ENCODE results near the gene MYH7B.

Gene MYH7B

DNA sequence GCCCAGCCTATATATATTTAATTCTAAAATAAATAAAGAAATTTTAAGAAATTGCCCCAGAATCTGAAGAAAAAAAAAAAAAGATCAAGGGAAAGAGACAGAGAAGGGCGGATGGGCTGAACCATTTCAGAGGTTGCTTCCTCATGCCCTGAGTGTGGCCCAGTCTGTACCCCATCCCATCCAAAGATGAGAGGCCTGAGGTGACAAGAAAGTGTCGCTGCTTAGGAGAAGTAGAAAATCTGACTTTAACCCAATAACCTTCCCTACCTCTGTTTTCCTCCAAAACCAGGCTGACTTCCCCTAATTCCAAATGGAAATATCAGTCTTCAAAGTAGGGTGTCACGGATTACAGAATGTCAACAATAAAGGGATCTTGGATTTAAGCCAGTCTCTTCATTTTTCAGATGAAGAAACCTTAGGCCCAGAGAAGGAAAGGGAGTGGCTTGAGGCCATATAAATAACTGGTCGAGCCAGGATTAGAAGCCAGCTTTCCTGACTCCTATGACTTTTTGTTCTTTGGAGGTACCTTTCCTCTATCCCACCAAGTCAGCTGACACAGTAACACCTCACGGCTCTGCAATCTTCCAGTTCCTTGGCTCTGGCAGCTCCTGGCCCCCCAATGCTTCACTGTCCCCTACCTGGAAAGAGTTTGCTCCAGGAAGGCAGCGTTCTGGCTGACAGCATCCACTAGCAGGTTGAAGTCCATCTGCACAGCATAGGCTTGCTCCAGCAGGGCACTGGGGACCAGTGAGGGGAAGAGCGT, 10.2 kb upstream of the MYH7B start:
- DNase-seq (ENCODE audit: low read depth), result no peak

DNA sequence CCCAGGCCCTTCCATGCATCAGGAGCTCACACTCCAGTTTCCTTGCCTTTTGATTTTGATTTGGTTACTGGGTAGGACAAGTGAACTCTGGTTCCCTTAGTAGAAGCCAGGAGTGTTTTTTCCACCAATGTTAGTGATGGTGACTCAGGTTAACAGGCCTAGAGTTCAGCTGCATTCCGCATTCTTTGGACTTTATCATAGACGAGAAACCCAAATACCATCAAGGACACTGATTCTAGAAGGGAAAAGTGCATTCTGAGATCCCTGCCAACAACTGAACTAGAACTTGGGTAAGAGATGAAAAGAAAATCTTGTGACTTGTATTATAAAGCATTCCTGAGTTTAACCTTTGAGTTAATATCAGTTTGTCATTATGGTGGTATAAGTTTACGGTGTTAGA, 9.0 kb upstream of the MYH7B start:
- DNase-seq (ENCODE audit: low read depth), result no peak

DNA sequence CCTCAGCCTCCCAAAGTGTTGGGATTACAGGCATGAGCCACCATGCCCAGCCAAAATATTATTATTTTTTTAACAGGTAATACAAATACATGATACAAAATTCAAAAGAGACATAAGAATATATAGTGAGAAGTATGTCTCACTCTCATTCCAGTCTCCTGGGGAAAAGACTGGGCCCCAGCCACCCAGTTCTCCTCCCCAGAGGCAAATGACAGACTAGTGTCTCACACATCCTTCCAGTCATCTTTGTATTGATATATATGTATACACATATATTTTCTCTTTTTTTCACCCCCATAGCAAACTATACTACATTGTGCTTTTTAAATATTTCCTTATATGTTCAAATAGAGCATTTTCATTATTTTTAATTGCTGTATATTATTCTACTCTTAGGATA, 8.3 kb upstream of the MYH7B start:
- no peak for DNase-seq (ENCODE audit: low read depth)

DNA sequence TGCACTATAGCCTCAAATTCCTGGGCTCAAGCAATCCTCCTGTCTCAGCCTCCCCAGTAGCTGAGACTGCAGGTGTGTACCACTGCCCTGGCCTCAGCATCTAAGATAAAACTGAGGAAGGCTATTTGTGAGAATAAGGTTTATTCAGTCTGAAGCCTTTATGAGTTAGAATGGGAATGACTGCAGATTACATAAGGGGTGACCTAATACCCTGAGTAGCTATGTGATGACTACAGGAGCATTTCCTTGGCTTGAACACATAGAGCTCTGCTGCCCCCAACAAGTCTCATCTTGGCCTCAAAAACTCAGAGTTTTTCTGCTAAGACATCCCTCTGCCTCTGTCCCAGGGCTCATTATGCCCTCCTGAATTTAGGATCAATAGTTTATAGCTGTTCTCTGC, 7.6 kb upstream of the MYH7B start:
- no peak for DNase-seq (ENCODE audit: low read depth)

DNA sequence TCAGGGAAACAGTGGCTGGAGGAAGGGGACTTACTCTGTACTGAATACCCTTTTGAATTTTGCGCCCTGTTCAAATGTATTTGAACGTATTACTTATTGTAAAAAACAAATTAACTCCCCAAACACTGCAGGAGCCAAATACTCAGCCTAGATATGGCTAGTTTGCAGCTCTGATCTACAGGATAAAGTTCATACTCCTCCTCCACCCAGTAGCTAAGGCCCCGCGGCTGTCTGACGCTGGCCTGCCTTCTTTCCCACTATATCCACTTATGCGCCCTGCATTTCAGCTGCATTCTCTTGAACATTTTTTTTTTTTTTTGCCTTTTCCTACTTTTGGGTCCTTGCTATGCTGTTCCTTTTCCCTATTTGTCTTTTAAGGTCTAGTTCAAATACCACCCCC, 6.5 kb upstream of the MYH7B start:
- DNase-seq (ENCODE audit: low read depth), result no peak

DNA sequence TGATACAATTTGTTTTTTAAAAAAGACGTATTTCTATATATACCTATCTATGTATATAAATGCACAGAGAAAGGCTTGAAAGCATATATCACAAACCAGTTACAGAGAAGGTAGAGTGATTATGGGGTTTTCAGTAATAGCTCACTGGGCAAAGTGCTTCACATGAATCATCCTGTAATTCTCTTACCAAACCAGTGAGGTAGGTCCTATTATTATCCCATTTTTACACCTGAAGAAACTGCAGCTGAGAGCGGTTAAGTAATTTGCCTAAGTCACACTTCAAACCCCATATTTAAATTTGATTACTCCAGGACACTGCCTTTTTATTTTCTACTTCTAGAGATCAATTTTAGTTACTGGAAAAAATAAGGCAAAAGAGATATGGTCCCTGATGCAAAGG, 4.4 kb upstream of the MYH7B start:
- no peak for DNase-seq (ENCODE audit: low read depth)

DNA sequence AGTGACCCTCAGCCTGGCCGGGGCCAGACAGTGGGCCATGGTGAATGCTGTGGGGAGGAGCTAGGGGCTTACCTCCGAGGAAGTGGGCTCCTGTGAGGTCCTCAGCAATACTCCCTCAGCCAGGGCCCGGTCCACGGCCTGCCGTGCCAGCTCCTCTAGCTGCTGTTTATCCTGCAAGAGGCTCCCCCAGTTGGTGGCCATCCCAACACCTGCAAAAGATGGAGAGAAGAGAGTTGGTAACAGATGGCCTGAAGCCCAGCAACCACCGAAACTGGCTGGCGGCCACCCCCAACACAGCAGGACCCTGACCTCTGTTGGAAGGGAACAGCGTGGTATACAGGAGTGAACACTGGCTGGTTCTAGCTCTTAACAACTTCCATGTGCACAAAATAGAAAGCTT, 4.0 kb upstream of the MYH7B start:
- DNase-seq (ENCODE audit: low read depth), result no peak

DNA sequence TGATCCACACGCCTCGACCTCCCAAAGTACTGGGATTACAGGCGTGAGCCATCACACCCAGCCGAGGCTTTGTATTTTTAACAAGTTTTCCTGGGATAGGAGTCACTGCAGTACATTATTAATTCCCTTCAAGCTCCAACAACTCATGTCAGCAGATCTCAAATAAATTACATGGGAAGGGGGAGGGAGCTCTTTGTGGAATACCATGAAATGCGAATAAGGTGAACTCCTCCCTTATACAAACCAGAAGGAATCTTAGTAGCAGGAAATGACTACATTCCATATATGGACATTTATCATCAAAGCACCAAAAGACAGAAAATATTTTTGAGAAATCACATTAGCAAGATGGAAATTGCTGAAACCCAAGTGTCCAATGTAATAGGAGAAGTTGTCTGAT, 3.0 kb upstream of the MYH7B start:
- DNase-seq (ENCODE audit: low read depth), result no peak

DNA sequence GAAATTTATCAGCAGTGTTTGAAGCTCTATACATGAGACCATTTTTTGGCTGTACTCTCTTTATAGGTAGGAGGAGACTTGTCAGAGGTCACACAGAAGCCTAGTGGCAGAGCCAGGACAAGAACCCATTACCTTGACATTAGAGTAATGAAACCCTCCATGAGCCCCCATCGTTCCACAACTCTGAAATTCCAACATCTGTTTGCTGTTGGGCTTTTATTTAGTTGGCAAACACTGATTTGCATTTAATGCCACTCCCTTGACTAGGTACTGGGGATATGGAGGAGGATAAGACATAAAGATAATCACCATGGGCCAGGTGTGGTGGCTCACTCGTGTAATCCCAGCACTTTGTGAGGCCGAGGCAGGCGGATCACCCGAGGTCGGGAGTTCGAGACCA, 1.7 kb upstream of the MYH7B start:
- no peak for DNase-seq (ENCODE audit: low read depth)

DNA sequence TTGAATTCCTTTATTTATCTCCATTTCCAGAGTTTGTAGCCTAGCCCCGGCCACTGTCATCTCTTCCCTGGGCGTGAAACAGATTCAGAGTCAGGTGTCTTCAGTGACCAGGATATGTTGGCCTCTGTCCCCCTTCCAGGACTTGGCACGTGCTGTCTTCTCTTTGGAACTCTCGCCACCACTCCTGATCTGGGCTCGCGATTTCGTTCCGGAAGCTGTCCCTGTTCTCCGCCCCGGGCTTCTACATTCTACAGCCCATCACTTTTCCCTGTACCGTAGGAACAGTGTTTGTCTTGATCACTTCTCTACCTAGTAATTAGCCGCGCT, 801 bp upstream of the MYH7B start:
- DNase-seq (ENCODE audit: low read depth), result no peak

DNA sequence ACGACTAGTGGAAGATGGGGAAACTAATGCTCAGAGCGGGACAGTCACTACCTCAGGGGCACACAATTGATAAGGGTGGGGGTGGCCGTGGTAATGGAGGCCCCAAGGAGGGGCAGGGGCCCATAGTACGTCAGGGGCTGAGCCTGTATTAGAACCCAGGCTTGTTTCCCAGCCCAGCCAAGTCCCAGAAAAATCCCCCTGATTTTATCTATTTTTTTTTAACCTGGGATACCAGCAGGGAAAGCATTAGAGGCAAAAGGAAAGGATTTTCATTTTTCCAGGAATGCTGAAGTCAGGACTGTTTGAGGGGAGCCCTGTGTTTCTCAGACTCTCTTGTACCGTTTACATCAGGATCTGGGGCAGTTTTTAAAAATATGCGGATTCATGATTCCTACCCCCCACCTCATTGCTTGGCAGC, 382 bp downstream of the MYH7B start:
- no peak for DNase-seq (ENCODE audit: low read depth)

DNA sequence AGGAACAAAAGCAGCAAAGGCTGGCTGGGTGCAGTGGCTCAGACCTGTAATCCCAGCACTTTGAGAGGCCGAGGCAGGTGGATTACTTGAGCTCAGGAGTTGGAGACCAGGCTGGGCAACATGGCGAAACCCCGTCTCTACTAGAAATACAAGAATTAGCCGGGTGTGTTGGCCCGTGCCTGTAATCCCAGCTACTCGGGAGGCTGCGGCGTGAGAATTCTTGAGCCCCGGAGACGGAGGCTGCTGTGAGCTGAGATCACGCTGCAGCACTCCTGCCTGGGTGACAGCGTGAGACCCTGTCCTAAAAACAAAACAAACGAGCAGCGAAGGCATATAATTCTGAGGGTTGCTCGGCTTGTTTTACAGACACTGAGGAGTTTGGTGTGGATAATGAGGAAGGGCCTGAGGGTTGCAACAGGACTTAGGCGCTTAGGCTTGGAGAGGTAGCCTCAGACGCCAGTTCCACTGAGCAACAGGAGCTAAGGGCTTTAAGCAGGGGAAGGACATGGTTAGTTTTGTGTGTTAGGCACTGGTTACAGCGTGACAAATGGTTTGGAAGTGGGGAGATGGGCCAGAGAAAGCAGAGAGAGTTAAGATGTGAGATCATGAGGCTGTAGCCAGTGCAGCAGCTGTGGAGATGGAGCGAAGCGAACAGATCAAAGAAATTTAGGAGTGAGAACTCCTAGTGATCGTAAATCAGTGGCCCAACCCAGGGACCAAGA, 1.2 kb downstream of the MYH7B start:
- no peak for DNase-seq (ENCODE audit: low read depth)

DNA sequence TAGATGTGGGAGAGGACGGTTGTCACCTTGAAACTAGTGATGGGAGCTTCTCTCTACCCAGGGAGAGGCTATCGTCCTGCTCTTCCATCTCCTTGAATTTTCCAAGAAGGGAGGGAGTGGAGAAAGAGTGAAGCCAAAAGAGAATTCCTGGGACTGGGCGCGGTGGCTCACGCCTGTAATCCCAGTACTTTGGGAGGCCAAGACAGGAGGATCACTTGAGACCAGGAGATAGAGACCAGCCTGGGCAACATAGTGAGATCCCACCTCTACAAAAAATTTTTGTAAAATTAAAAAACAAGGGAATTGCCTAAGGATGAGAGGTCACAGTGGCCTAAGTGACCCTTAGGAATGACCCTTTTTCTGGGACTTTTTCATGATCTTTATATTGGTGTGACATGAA, 8.8 kb downstream of the MYH7B start:
- DNase-seq (ENCODE audit: low read depth), result no peak

DNA sequence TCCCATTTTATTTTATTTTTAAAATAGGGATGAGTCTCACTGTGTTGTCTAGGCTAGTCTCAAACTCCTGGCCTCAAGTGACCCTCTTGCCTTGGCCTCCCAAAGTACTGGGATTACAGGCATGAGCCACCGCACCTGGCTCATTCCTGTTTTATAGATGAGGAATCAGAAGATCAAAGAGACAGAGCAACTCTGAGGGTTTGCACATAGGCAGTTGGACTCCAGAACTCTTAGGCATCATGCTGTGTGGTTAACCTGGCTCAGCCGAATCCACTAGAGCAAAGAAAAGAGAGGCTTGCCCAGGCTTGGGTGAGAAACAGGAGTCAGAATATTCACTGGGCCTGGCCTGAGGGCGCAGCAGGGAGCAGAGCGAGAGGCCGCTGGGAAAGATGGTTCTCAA, 9.4 kb downstream of the MYH7B start:
- no peak for DNase-seq (ENCODE audit: low read depth)

DNA sequence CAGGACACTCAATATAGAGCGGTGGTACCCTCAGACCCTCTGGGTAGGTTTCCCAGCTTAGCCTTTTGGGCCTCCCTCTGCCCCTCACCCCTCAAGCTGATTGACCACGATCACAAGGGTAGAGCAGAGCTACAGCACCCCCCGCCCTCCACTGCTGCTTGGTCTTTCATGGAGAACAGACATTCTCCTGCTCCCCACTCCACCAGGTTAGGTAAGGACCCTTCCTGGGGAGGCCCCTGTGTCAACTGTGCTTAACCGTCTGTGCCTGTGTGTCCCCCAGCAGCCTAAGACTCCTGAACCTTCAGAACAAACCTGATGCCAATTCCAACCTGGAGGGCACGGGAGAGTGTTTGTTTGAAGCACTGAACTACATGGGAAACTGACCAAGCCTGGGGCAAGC, 11.8 kb downstream of the MYH7B start:
- no peak for DNase-seq (ENCODE audit: low read depth)

DNA sequence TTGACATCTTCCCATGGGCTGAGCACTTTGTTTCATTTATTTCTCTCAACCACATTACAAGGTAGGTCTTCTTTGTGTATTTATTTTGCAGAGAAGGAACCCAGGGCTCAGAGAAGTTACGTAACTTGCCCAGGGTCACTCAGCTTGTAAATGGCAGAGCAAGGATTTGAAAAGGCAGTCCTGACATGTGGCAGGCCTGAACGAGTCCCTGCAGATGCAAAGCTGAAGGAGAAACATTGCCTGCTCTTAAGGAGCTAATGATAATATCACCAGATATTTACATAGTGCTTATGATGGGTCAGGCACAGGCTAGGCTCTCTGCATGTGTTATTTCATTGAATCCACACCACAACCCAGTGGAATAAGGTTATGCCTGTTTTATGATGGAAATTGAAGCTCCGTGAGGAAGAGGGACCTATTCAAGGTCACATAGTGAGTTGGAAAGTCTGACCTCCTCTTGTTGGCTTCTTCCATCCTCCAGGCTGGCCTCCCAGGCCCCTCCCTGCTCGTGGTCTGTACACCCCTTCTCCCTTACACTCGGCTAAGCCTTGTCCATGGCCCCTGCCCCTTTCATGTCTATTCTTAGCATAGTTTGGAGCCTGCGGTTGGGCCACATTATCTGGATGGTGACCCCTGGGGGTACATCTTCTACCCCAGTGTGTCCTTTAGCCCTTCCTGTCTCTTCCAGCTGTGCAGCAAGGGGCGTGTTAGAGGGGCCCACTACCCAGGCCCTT, 12.5 kb downstream of the MYH7B start:
- no peak for DNase-seq (ENCODE audit: low read depth)

DNA sequence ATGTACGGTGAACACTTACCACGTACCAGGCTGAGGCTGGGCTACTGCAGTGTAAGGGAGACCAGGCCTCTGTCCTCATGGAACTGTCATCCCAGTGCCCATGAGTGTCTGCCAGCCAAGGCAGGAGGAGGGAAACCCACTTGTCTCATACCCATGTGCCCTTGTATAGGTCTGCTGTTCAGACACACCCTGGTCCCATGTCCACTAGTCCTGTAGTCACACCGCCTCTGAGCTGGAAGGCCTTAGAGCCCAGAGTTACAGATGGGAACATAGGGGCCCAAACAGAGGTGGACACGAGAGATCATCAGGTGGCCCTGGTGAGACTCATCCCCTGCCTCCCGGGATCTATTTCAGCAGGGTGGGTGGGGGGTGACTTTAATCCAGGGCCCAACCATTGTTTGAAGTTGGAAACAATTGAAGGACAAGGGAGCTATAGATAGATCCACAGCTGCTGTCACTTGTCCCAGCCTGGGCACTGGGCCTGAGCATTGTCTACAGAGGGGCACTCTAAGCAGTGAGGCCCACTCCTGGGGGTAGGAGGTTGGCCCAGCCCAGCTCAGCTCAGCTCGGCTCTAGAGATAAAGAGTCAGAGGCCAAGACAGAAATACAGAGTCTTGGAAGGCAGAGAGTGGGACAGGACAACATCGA, 14.6 kb downstream of the MYH7B start:
- no peak for DNase-seq (ENCODE audit: low read depth)

DNA sequence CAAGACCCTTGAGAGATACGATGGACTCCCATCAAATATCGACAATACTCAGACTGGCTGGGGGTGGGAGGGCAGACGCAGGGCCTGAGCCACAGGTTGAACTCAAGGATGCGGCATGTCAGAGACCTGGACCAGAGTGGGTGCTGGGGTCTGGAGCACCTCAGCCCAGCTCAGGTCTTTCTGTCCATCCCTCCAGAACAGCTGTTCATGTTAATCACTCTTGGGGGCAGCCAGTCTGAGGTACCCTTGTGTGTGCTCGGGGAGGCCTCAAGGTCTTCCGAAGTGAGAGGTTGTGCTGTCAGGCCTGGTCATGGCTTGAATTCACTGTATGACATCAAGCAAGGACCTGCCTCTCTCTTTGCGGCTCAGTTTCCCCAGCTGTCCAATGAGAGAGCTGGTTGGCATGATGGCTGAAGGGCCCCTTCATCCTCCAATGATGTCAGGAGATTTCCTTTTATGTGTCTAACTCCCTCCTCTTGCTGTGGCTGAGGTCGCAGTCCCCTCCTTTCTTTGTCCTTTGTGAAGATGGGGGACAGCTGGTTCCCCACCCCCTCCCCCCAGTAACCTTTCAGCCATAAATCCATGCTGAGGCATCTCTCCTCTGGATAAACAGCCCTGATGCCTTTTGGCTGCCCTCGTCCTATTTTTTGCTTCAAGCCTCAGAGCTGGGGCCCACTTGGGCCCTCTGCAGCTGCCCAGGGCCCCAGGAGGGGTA, 15.3 kb downstream of the MYH7B start:
- no peak for DNase-seq (ENCODE audit: low read depth)

DNA sequence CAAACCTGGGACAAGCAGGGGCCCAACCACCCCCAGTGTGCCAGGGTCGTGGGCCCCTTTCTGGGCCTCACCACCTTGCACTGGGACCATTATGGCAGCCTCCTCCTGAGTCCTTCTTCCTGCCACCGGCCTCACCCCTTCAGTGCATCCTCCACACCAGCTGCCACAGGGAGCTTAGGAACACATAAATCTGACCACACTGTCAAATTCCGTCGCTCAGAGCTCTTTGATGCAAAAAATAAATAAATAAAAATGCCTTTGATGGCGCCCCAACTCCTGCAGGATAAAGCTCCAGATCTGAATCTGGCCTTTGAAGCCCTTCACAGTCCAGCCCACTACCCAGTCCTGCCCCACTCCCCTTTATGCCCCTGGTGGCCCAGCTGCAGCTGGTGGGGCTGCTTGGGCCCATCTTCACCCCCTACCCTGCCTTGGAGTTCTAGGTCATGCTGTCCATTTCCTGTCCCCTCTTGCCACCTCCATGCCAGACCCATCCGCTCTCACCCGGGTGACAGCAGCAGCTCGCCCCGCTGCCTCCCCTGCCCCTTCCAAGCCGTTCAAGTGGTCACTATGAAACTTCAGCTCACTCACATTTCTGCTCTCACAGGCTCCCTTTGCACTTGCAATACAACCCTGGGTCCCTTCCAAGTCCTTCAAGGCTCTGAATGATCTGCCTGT, 16.0 kb downstream of the MYH7B start:
- no peak for DNase-seq (ENCODE audit: low read depth)

DNA sequence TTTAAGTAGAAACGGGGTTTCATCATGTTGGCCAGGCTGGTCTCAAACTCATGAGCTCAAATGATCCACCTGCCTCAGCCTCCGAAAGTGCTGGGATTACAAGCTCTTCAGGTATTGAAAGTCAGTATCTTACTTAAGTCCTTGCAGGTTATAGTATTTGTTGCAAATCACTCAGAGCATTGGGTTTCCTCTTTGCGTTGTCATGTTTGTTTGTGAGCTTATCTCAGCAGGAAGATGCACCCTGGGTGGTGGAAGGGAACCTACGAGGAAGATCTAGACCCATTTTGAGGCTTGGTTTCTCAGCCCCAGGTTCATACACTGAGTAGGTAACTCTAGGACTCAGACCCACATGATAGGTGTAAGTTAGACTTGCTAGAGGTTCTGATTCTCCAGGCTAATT, 18.6 kb downstream of the MYH7B start:
- no peak for DNase-seq (ENCODE audit: low read depth)

DNA sequence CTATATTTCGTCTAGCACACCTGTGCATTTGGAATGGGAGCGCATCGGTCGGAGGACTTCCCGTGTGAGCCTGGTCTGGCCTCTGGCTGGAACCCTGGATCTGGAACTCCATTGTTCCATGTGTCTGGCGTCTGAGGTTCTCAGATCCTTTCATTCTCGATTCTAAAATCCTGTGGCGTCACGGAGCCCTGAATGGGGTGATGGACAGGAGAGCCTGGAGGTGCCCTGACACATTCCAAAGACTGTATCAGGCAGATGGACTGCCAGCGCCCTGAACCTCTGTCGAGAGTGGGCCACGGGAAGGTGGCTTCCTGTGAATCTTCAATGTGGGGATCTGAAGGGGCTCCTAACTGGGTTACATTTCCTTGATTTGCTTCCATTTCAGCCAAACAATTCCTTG, 20.6 kb downstream of the MYH7B start:
- no peak for DNase-seq (ENCODE audit: low read depth)

Measured in activated T-cell treated with anti-CD3 and anti-CD28 coated beads for 48 hours (primary cell).